Peyer's patch (tissue), 4 donors: ENCODE measurements around the gene LAMTOR4.

Experiments
- CTCF ChIP-seq, 6 experiments: fragments of 450-650 bp in 4 of 6; fragments of 200-600 bp in 2 of 6; sonication (generic) in 1 of 6; IDR thresholded peaks; one replicate each; pipeline ENCODE4 v1.5.1; 2017 to 2019; ENCODE audit warnings: antibody characterized with exemption in 6 of 6, mild to moderate bottlenecking in 3 of 6, moderate library complexity in 1 of 6
- POLR2A ChIP-seq, 2 donors: fragments of 450-650 bp; IDR thresholded peaks; one replicate each; pipeline ENCODE4 v1.5.1; 2017; ENCODE audit warnings: antibody characterized with exemption in 2 of 2, mild to moderate bottlenecking in 2 of 2, moderate library complexity in 2 of 2

- no peak for TF ChIP-seq CTCF (IDR thresholded peaks at IDR 0.05)
- TF ChIP-seq POLR2A (IDR thresholded peaks at IDR 0.05) = no peak
Measured at GRCh38 chr7:100132126-100132525, 16.6 kb upstream of the LAMTOR4 start.
